HepG2 (cell line): ENCODE measurements around the gene DNAJC1. TPM values are rescaled to one million over a fixed set of nuclear protein-coding genes. Genes with fewer than 3 reads are reported as not detected.
A peak's percentile ranks its signal among the peaks of the same experiment; 100 is the strongest.

Experiments
- DPF2 ChIP-seq: sonication (generic); formaldehyde crosslinking; IDR thresholded peaks from 2 replicates; pipeline ENCODE4 v1.4.0; 2020; ENCODE audit warnings: mild to moderate bottlenecking, low read depth, missing genetic modification reagents, borderline replicate concordance
- IKZF4 ChIP-seq: sonication (generic); formaldehyde crosslinking; IDR thresholded peaks from 2 replicates; pipeline ENCODE4 v1.5.1; 2020; ENCODE audit warnings: borderline replicate concordance, mild to moderate bottlenecking, low read depth, missing genetic modification reagents; ENCODE audit errors: not compliant biosample characterization
- NR2C2 ChIP-seq: sonication (generic); formaldehyde crosslinking; IDR thresholded peaks from 2 replicates; pipeline ENCODE4 v1.4.0; 2020; ENCODE audit warnings: missing genetic modification reagents, mild to moderate bottlenecking, moderate library complexity, borderline replicate concordance
- NRL ChIP-seq: sonication (generic); formaldehyde crosslinking; IDR thresholded peaks from 2 replicates; pipeline ENCODE4 v1.5.0; 2020; ENCODE audit warnings: missing genetic modification reagents, mild to moderate bottlenecking, moderate library complexity, borderline replicate concordance
- RBM39 ChIP-seq: fragments of 200-400 bp; formaldehyde crosslinking; IDR thresholded peaks from one replicate; pipeline ENCODE4 v1.6.1; 2018; ENCODE audit warnings: antibody characterized with exemption, mild to moderate bottlenecking, low read depth, low read length; ENCODE audit not compliant: poor library complexity, severe bottlenecking
- RFXAP ChIP-seq: sonication (generic); formaldehyde crosslinking; IDR thresholded peaks from 2 replicates; pipeline ENCODE4 v1.4.0; 2020; ENCODE audit warnings: missing genetic modification reagents, borderline replicate concordance
- SIX4 ChIP-seq: sonication (generic); formaldehyde crosslinking; IDR thresholded peaks from 2 replicates; pipeline ENCODE4 v1.4.0; 2020; ENCODE audit warnings: missing genetic modification reagents
- TAF15 ChIP-seq: fragments of 200-400 bp; formaldehyde crosslinking; IDR thresholded peaks from one replicate; pipeline ENCODE4 v1.6.1; 2018; ENCODE audit warnings: mild to moderate bottlenecking, low read depth, low read length; ENCODE audit not compliant: poor library complexity, severe bottlenecking
- ZFP36L2 ChIP-seq: sonication (generic); formaldehyde crosslinking; IDR thresholded peaks from 2 replicates; pipeline ENCODE4 v1.4.0; 2020; ENCODE audit warnings: missing genetic modification reagents
- ZKSCAN1 ChIP-seq: fragments of 150-350 bp; IDR thresholded peaks from 2 replicates; pipeline ENCODE4 v1.6.1; 2014; ENCODE audit warnings: low read length
- ZKSCAN5 ChIP-seq: sonication (generic); formaldehyde crosslinking; IDR thresholded peaks from 2 replicates; pipeline ENCODE4 v1.5.1; 2020; ENCODE audit warnings: mild to moderate bottlenecking, missing genetic modification reagents
- ZNF234 ChIP-seq: sonication (generic); formaldehyde crosslinking; conservative IDR thresholded peaks from 2 replicates; pipeline ENCODE4 v1.5.1; 2020; ENCODE audit warnings: mild to moderate bottlenecking, missing genetic modification reagents
- ZNF263 ChIP-seq: sonication (generic); formaldehyde crosslinking; IDR thresholded peaks from 2 replicates; pipeline ENCODE4 v1.4.0; 2020; ENCODE audit warnings: missing genetic modification reagents
- ZNF33B ChIP-seq: sonication (generic); formaldehyde crosslinking; IDR thresholded peaks from 2 replicates; pipeline ENCODE4 v1.5.1; 2020; ENCODE audit warnings: mild to moderate bottlenecking, missing genetic modification reagents
- ZNF547 ChIP-seq: sonication (generic); formaldehyde crosslinking; IDR thresholded peaks from 2 replicates; pipeline ENCODE4 v1.5.1; 2020; ENCODE audit warnings: mild to moderate bottlenecking, missing genetic modification reagents
- ZNF556 ChIP-seq: sonication (generic); formaldehyde crosslinking; IDR thresholded peaks from 2 replicates; pipeline ENCODE4 v1.4.0; 2020; ENCODE audit warnings: mild to moderate bottlenecking, missing genetic modification reagents, borderline replicate concordance
- ZNF569 ChIP-seq: sonication (generic); formaldehyde crosslinking; IDR thresholded peaks from 2 replicates; pipeline ENCODE4 v1.5.0; 2020; ENCODE audit warnings: mild to moderate bottlenecking, missing genetic modification reagents, moderate library complexity, borderline replicate concordance
- ZNF703 ChIP-seq: sonication (generic); formaldehyde crosslinking; IDR thresholded peaks from 2 replicates; pipeline ENCODE4 v1.5.1; 2020; ENCODE audit warnings: missing genetic modification reagents, mild to moderate bottlenecking, moderate library complexity, borderline replicate concordance
- ZNF746 ChIP-seq: sonication (generic); formaldehyde crosslinking; IDR thresholded peaks from 2 replicates; pipeline ENCODE4 v1.8.0; 2022; ENCODE audit warnings: mild to moderate bottlenecking, missing genetic modification reagents
- ZNF839 ChIP-seq: sonication (generic); formaldehyde crosslinking; IDR thresholded peaks from 2 replicates; pipeline ENCODE4 v1.4.0; 2020; ENCODE audit warnings: missing genetic modification reagents, mild to moderate bottlenecking, borderline replicate concordance
- polyA plus RNA-seq, 8 experiments: library from polyadenylated mRNA; depleted of rRNA in 3 of 8; stranded (reverse) in 7 of 8; unstranded in 1 of 8; fragments of >200 nt; fragmentation: Illumina TruSeq in 4 of 8; extraction: Trizol in 4 of 8; gene quantifications; 2 replicates each; pipeline versions ENCODE4 v1.2.1 to v1.2.3, GENCODE V29; 2011 to 2016; ENCODE audit warnings: low read depth in 4 of 8, missing spikeins in 1 of 8, mixed read lengths in 1 of 8; ENCODE audit not compliant: insufficient read depth in 1 of 8
- total RNA-seq, 5 experiments: library from RNA; depleted of rRNA; stranded (reverse); fragments of >200 nt; fragmentation: Illumina TruSeq; extraction: Trizol; gene quantifications; 2 replicates each; pipeline ENCODE4 v1.2.3, GENCODE V29; 2016; ENCODE audit warnings: low read depth in 1 of 5
- TF ChIP-seq, protein P1 (sequence below): IDR thresholded peaks from 2 replicates; pipeline ENCODE4 v1.6.1; 2016; ENCODE audit warnings: mild to moderate bottlenecking
- TF ChIP-seq, protein P2 (sequence below): sonication (generic); formaldehyde crosslinking; conservative IDR thresholded peaks from 2 replicates; pipeline ENCODE4 v1.5.0; 2020; ENCODE audit warnings: missing genetic modification reagents
- TF ChIP-seq, protein P3 (sequence below): sonication (generic); formaldehyde crosslinking; conservative IDR thresholded peaks from 2 replicates; pipeline ENCODE4 v1.4.0; 2020; ENCODE audit warnings: missing genetic modification reagents
- TF ChIP-seq, protein P4 (sequence below), 2 experiments: fragments of 450-650 bp in 1 of 2; sonication (generic) in 1 of 2; formaldehyde crosslinking; IDR thresholded peaks; 2 replicates each; pipeline versions ENCODE4 v1.5.0 to v1.8.0; 2020 to 2022; ENCODE audit warnings: mild to moderate bottlenecking in 1 of 2, missing genetic modification reagents in 1 of 2

DNAJC1 gene
- total and polyA plus RNA-seq, 2 of the 13 experiments (the other 11 are each of a cell fraction or from before 2014, with no cell fraction given) = 9.9 to 16.6 TPM

DNA sequence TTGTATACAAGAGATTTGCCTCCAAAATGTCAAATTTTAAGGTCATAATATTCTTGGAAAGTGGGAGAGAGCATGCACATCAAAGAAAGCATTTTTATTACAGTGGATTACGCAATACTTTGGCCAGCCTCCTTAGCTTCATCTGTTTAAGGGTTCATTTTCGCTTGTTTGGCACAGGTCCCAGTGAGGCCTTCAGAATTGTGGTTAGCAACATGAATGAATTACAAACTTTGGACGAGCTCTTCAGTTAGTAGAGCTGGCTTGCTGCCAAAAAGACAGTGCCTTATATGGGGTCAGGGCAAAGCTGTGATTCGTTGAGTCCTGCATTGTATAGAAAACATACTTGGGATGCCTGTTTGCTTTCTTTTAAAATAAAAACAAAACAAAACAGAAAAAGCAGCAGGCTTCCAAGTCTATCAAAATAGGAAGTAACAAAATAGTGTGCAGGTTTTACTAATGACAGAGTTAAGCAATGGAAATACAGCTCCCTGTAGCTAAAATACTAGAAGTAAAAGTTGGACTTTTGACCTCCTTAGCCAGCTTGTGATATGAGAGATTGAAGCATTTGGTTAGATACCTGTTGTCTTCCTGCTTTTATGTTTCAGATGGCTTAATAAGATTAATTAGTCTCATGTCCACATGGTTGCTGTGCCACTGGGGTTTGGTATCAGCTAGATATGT, 278.7 kb downstream of the DNAJC1 start (continued):
- TF ChIP-seq, protein P1, sequence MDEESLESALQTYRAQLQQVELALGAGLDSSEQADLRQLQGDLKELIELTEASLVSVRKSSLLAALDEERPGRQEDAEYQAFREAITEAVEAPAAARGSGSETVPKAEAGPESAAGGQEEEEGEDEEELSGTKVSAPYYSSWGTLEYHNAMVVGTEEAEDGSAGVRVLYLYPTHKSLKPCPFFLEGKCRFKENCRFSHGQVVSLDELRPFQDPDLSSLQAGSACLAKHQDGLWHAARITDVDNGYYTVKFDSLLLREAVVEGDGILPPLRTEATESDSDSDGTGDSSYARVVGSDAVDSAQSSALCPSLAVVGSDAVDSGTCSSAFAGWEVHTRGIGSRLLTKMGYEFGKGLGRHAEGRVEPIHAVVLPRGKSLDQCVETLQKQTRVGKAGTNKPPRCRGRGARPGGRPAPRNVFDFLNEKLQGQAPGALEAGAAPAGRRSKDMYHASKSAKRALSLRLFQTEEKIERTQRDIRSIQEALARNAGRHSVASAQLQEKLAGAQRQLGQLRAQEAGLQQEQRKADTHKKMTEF (CRISPR knock-in tag) = peak; percentile 63
- TF ChIP-seq TAF15 (no peak), DPF2 (CRISPR knock-in tag) (no peak), ZNF263 (no peak), ZNF556 (CRISPR knock-in tag) (no peak), RFXAP (CRISPR knock-in tag) (0 out of 2 replicates have a peak, but pooled peaks have one; percentile 33), IKZF4 (CRISPR knock-in tag) (no peak), ZFP36L2 (no peak), ZKSCAN1 (no peak), ZNF839 (no peak), ZNF569 (no peak), RBM39 (no peak), ZNF547 (CRISPR knock-in tag) (no peak), NR2C2 (CRISPR knock-in tag) (no peak), ZNF746 (CRISPR knock-in tag) (no peak), ZNF703 (CRISPR knock-in tag) (no peak), ZKSCAN5 (no peak), NRL (CRISPR knock-in tag) (no peak), ZNF33B (CRISPR knock-in tag) (no peak), SIX4 (CRISPR knock-in tag) (no peak), ZNF234 (CRISPR knock-in tag) (no peak)
- TF ChIP-seq, protein P2, sequence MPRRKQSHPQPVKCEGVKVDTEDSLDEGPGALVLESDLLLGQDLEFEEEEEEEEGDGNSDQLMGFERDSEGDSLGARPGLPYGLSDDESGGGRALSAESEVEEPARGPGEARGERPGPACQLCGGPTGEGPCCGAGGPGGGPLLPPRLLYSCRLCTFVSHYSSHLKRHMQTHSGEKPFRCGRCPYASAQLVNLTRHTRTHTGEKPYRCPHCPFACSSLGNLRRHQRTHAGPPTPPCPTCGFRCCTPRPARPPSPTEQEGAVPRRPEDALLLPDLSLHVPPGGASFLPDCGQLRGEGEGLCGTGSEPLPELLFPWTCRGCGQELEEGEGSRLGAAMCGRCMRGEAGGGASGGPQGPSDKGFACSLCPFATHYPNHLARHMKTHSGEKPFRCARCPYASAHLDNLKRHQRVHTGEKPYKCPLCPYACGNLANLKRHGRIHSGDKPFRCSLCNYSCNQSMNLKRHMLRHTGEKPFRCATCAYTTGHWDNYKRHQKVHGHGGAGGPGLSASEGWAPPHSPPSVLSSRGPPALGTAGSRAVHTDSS = no peak
- TF ChIP-seq, protein P3, sequence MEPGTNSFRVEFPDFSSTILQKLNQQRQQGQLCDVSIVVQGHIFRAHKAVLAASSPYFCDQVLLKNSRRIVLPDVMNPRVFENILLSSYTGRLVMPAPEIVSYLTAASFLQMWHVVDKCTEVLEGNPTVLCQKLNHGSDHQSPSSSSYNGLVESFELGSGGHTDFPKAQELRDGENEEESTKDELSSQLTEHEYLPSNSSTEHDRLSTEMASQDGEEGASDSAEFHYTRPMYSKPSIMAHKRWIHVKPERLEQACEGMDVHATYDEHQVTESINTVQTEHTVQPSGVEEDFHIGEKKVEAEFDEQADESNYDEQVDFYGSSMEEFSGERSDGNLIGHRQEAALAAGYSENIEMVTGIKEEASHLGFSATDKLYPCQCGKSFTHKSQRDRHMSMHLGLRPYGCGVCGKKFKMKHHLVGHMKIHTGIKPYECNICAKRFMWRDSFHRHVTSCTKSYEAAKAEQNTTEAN = no peak
- TF ChIP-seq, protein P4, sequence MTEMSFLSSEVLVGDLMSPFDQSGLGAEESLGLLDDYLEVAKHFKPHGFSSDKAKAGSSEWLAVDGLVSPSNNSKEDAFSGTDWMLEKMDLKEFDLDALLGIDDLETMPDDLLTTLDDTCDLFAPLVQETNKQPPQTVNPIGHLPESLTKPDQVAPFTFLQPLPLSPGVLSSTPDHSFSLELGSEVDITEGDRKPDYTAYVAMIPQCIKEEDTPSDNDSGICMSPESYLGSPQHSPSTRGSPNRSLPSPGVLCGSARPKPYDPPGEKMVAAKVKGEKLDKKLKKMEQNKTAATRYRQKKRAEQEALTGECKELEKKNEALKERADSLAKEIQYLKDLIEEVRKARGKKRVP (CRISPR knock-in tag; IDR thresholded peaks at IDR 0.05) = no peak
